HL-60 (cell line): Measurements from ENCODE around the gene AGMAT.

Source experiments
- CTCF ChIP-seq: IDR thresholded peaks from one replicate; pipeline ENCODE4 v1.5.1; 2011; ENCODE audit warnings: low read length, control low read depth, inconsistent platforms; ENCODE audit not compliant: insufficient read depth
- GABPA ChIP-seq: IDR thresholded peaks from 2 replicates; pipeline ENCODE4 v1.6.1; 2012; ENCODE audit warnings: low read depth
- POLR2AphosphoS5 ChIP-seq: IDR thresholded peaks from 2 replicates; pipeline ENCODE4 v1.6.1; 2012; ENCODE audit warnings: low read depth
- REST ChIP-seq: IDR thresholded peaks from 2 replicates; pipeline ENCODE4 v1.6.1; 2012; ENCODE audit warnings: low read depth; ENCODE audit not compliant: insufficient replicate concordance
- SPI1 ChIP-seq: IDR thresholded peaks from 2 replicates; pipeline ENCODE4 v1.6.1; 2012; ENCODE audit warnings: low read depth, mild to moderate bottlenecking, borderline replicate concordance

DNA sequence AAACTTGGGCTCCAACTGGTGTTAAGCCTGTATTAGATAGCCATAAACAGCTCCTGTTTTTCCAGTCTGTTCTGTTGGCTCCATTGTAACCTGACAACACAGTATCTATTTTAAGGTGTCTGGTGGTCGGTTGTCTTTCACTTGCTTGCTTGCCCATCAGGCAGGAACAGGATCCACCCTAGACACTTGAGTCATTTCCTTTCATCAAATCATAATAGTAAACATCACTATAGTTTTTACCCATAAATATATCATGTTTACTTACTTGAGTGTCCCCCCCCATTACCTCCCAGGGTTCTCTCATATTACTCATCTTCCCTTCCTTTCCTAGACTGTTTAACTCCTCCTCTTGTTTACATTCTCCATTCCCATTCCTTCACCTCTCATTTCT lies 35.3 kb upstream of the AGMAT start:
- TF ChIP-seq CTCF (no peak), POLR2AphosphoS5 (no peak), REST (no peak), GABPA (no peak), SPI1 (no peak)
